GM15510 (cell line): ENCODE results near the gene ZNF566.
A peak's percentile ranks its signal among the peaks of the same experiment; 100 is the strongest.

Source experiments
- POLR2A ChIP-seq: IDR thresholded peaks from 3 replicates; pipeline ENCODE4 v1.6.1; 2011; ENCODE audit warnings: borderline replicate concordance; ENCODE audit not compliant: insufficient read length; ENCODE audit errors: extremely low read depth

The ZNF566 gene

DNA sequence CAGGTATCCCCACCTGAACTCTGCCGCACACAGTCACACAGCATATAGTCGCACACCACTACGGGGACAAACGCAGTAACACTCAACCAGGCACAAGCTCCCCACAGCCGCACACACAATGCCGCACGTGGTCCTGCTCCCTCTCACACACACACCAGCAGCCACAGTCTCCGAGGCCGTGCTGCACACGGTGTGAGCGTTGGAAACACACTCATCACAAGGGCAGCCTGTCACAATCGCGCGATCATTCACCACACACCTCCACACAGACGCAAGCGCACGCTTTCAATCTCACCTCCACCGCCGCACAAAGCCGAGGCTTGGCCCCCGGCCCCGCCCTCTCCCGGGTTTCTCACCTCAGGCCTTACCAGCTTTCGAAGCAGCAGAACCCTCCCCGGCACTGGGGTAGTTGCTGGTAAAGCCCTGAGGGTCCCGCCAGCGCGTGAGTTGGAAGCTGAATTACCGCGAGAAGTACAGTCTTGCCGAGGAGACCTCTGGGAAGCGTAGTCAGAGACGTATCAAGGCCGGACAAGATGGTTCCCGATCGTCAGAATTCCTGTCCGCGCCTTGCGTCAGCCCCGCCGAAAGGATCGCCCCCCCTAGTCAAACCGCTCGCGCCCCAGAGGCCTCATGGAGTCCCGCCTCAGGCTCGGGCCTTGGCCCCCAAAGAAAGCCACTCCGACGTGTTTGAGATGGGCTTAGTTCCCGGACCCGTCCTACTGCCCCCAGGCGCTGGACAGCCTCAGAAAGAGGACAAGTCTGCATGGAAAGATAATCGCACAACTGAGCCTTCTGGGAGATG, at the start of gene ZNF566:
ZNF566 (minus strand) TSS at position 444 of the 802 bp plus-strand sequence. CDS start 13,004 bp downstream, outside the sequence.
- peak; percentile 43 for TF ChIP-seq POLR2A

DNA sequence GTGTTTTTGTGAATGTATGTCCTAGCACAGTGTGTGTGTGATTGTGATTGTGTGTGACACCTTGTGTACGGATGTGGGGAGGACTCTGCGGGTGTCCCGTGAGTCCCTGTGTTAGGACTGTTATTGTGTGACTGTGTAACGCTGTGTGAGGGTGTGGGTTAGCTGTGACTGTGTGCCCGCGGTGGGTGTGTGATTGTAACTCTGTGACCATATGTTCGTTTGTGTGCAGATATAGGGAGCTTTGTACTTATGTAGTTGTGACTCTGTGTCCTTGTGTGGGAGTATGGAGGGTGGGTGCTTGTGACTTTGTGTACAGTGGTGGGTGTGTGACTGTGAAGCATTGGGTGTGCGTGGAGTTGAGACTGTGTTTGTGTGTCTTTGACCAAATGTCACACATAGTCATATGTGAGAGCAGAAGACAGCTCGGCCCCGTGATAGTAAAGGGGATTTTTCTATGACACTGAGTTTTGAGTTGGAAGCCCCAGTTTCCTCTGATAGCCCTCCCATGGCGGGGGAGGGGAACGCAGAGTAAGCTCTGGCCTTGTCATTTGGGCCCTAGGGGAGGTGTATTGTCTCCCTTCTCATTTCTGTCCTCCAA, 39.7 kb upstream of the ZNF566 start:
- TF ChIP-seq POLR2A = no peak

DNA sequence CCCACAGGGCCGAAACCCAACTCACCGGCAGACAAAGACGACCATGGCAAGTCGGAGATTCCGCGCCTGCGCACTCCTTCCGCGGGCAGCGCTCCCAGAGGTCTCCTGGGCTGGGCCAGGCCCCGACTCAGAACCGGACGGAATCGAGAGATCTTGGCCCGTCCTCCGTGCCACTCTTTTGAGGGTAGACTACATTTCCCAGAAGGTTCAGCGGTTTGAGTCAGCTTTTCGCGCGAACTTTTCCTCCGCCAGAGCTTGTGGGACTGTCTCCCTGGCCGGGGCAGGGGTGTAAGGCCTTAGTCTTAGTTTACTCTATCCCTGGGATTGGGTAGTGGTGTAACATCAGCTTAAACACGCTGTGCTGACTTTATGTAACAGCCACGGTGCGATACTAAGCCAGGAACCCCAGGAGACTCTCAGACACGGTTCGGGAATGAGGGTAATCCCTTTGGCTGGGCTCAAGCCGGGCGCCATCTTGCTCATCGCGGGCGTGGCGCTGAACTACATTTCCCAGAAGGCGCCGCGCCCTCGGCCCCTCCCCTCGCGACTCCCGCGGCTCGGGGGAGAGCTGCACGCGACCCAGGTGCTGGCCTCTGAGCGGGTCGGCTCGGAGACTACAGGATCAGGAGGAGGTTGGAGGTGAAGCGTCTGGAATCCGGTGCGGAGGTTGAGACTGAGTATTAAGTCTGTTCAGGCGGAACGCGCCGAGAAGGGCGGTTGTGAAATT, 39.0 kb upstream of the ZNF566 start, which contains the start of gene ZNF260:
ZNF260 (minus strand) TSS at position 78 of the 727 bp plus-strand sequence. CDS start 13,033 bp downstream, outside the sequence.
- peak; percentile 62 for TF ChIP-seq POLR2A

DNA sequence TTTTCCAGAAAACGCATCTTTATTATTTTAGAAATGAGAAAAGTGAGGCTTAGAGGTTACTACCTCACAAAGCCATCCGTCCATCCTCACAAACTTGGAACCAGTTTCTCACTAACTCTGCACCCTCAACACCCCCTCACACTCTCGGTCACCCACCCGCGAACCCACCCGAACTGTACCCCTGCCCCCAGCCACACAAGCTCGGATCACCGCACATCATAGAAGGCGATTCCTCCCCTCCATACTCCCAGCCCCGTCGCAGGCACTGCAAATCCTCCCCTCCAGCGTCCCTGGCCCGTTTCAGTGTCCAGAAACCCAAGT, 38.5 kb upstream of the ZNF566 start:
- no peak for TF ChIP-seq POLR2A

DNA sequence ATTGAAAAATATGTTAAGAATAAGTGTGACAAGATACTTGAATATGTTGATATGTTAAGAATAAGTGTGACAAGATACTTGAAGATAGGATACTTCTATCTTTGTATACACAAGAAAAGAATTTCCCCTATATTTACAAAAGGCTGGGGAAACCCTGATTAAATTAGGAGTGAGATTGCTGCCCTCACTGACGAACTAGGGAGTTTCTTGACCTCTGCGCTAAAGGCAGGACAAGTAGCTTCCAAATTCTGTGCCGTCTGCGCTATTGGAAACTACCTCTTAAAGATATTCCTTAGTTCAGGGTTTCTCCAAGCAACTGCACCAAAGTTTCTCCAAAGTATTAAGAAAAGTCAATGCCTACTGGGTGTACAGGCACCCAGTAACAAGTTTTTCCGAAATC, 38.0 kb upstream of the ZNF566 start:
- no peak for TF ChIP-seq POLR2A

DNA sequence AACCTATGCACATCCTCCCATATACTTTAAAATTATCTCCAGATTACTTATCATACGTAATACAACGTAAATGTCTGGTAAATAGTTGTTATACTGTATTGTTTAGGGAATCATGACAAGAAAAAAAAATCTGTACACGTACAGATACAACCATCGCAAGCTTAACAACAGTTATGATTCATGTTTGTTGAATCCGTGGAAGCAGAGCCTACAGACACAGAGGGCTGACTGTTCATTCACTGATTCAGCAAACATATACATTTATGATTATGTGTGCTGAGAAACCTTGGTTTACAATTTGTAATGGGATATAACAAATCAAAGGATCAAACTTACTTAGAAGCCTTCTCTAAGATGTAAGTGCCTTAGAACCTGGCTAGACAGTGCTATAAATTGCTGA, 37.2 kb upstream of the ZNF566 start:
- TF ChIP-seq POLR2A = no peak

DNA sequence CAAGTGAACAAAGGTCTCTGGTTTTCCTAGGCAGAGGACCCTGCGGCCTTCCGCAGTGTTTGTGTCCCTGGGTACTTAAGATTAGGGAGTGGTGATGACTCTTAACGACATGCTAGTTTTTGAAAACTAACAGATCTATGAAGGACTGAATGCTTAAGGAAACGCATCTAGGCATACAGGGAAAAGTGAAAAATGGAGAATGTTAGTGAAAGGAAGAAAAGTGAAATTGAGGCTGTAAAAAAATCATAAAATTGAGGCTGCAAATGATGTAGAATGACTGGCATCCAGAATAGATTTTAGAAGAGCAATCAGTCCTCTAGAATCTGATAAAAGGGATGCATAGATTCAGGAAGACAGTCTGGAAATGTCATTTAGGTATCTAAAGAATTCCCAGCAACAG, 35.3 kb upstream of the ZNF566 start:
- no peak for TF ChIP-seq POLR2A

DNA sequence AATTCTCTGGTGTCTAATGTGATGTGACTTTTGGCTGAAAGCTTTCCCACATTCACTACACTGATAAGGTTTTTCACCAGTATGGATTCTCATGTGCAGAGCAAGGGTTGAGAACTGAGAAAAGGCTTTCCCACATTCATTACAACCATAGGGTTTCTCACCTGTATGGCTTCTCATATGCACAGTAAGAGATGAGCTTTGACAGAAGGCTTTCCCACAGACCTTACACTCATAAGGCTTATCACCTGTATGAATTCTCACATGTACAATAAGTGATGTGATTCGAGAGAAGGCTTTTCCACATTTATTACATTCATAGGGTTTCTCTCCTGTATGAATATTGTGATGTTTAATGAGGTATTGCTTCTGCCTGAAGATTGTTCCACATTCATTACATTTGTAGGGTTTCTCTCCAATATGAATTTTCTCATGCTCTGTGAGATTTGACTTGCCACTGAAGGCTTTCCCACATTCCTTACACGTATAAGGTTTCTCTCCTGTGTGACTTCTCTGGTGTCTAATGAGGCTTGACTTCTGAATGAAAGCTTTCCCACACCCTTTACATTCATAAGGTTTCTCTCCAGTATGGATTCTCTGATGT, 24.8 kb upstream of the ZNF566 start:
- TF ChIP-seq POLR2A = no peak

DNA sequence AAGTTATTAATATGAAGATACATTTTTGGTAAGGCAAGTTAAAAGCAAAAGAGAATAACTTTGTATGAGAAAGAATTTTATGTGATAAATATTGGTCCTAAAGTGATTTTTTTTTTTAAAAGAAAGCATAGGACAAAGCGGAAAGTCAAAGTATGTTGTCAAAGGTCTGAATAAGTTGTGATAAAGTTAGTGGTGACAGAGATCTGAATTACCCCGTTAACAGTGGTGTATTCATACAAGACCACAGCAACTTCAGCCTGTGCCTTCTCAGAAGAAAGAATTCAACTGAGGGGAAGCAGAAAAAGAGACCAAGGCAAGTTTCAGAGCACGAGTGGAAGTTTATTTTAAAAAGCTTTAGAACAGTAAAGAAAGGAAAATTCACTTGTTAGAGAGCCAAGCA, 19.0 kb upstream of the ZNF566 start:
- TF ChIP-seq POLR2A = no peak

DNA sequence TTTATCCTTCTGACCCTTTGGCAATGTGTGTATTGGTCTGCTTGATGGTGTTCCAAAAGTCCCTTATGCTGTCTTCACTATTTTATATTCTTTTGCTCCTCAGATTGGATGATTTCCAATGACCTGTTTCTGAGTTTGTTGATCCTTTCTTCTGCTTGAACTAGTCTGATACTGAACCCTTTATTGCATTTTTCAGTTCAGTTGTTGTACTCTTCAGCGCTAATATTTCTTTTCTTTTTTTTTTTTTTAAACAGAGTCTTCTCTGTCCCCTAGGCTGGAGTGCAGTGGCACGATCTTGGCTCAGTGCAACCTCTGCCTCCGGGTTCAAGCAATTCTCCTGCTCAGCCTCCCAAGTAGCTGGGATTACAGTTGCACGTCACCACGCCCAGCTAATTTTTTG, 12.6 kb upstream of the ZNF566 start:
- no peak for TF ChIP-seq POLR2A

DNA sequence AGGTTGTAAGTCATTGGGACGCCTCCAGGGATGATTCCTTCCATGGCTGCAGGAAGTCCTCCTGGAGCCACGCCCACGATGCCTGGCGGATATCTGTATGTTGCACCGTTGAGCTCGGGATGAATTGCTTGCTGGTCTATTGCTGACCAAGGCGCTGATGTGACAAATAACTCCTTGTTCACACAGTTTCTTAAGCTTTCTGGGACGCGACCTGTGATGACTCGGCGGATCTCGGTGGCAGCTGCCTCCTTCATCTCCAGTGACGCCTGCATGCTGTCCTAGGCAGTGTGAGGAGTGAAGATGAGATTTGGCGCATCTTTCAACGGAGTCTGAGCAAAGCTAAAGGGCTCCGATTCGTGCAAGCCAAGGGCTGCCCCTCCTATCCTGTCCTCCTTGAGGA, 7.6 kb upstream of the ZNF566 start:
- no peak for TF ChIP-seq POLR2A

DNA sequence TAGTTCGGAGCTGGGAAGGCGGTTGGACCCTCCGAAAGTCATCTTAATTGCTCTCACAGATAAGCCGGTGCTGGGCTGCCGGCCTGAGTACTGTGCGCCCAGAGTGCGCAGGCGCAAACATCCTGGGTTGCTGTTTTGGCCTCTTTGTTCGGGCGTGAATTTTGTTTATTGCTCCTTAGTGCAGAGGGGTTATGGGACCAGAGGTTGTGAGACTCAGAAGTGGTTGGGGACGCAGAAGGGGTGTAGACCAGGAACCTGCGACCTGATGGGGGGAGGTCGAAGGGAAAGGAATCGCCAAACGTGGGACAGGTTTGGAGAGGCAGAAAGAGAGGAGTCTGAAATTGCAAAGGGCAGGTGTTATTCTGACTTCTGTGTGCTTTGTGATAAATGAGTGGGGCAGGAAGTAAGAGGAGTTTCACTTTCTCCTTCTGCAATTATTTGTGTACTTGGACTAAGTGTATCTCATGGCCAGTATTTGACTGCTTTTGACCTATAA, 607 bp upstream of the ZNF566 start:
- TF ChIP-seq POLR2A = no peak

DNA sequence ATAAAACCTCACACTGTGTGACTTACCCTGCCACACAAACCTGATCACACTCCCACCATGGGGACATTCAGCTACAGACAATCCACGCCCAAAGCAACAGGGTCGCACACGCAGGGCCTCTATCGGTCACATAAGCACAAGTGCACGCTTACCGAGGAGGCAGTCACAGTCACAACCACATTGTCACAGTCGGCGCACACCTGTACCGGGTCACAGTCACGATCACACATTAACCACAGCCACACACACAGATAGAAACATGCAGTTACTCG, 579 bp downstream of the ZNF566 start:
- TF ChIP-seq POLR2A = no peak

DNA sequence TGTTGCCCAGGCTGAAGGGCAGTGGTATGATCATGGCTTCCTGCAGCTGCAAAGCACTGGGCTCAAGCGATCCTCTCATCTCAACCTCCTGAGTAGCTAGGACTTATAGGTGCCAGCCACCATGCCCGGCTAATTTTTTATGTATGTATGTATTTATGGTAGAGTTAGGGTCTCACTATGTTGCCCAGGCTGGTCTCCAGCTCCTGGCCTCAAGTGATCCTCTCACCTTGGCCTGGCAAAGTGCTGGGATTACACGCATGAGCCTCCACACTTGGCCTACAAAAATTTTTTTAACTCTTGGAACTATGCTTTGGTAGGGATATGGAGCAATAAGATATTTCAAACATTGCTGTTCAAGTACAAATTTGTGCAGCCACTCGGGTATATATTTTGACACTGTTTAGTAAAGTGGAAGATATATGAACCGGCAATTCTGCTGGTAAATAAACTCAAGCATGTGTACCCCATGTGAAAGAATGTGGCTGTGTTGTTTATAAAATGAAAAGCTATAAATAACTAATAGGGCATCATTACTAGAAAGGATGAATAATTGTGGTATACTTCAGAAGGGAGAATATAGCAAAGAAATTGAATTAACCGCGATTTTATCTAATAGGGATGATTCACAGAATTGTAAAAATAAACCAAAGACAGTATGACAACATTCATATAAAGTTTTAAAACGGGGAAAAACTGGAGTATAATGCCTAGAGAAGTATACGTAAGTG, 1.1 kb downstream of the ZNF566 start:
- no peak for TF ChIP-seq POLR2A

DNA sequence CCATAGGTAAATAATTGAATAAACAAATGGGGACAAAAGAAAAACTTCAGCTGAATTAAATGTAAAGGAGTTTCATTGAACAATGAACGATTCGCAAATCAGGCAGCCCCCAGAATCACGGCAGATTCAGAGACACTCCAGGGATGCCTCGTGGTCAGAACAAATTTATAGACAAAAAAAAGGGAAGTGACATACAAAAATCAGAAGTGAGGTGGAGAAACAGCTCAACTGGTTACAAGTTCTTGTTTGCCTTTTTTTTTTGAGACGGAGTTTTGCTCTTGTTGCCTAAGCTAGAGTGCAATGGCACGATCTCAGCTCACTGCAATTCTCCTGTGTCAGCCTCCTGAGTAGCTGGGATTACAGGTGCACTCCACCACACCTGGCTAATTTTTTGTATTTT, 5.7 kb downstream of the ZNF566 start:
- no peak for TF ChIP-seq POLR2A
